Neural cell (in vitro differentiated cells): ENCODE measurements around the gene NASP. TPM values are rescaled to one million over a fixed set of nuclear protein-coding genes. Genes with fewer than 3 reads are reported as not detected.
"Not testable (repeated sequence)": the region's sequence is repeated elsewhere in the genome, so short reads cannot be mapped to it uniquely, and the experiment has no call there.

Experiments used
- H2AFZ ChIP-seq: fragments of 200-600, 300-800 bp; sonication (generic), shearing (Covaris generic); 2 replicates; pipeline ENCODE4 v1.6.0; 2014; ENCODE audit warnings: low read depth, mild to moderate bottlenecking, antibody characterized with exemption, low read length, moderate library complexity
- H3F3A ChIP-seq: fragments of 200-600 bp; shearing (Covaris generic); 2 replicates; pipeline ENCODE4 v1.6.1; 2016; ENCODE audit warnings: mild to moderate bottlenecking, moderate library complexity, mixed read lengths, antibody characterized with exemption, low read length; ENCODE audit not compliant: insufficient read depth, poor library complexity, severe bottlenecking
- H3K27ac ChIP-seq: fragments of 200-600, 300-800 bp; sonication (generic), shearing (Covaris generic); 2 replicates; pipeline ENCODE4 v1.5.1; 2014; ENCODE audit warnings: mild to moderate bottlenecking, low read length, moderate library complexity
- H3K27me3 ChIP-seq: fragments of 300-800, 200-600 bp; sonication (generic), shearing (Covaris generic); 2 replicates; pipeline ENCODE4 v1.6.0; 2014; ENCODE audit warnings: mild to moderate bottlenecking, low read depth, low read length, moderate library complexity; ENCODE audit not compliant: insufficient read depth
- H3K36me3 ChIP-seq: fragments of 300-800, 200-600 bp; sonication (generic), shearing (Covaris generic); 2 replicates; pipeline ENCODE4 v1.5.1; 2014; ENCODE audit warnings: mild to moderate bottlenecking, antibody characterized with exemption, low read length, moderate library complexity; ENCODE audit not compliant: insufficient read depth
- H3K4me2 ChIP-seq: fragments of 300-800, 200-600 bp; sonication (generic), shearing (Covaris generic); 2 replicates; pipeline ENCODE4 v1.6.0; 2014; ENCODE audit warnings: mild to moderate bottlenecking, low read length
- H3K4me3 ChIP-seq: fragments of 300-800, 200-600 bp; sonication (generic), shearing (Covaris generic); 2 replicates; pipeline ENCODE4 v1.5.1; 2014; ENCODE audit warnings: mild to moderate bottlenecking, low read length, moderate library complexity
- H3K79me2 ChIP-seq: fragments of 200-600 bp; shearing (Covaris generic); replicated peaks from 2 replicates; pipeline ENCODE4 v1.6.0; 2014; ENCODE audit warnings: mild to moderate bottlenecking, low read length, moderate library complexity; ENCODE audit not compliant: insufficient read depth
- H3K9ac ChIP-seq: fragments of 300-800, 200-600 bp; sonication (generic), shearing (Covaris generic); 2 replicates; pipeline ENCODE4 v1.6.1; 2016; ENCODE audit warnings: mild to moderate bottlenecking, low read length, mixed read lengths
- H3K9me2 ChIP-seq: fragments of 200-600 bp; shearing (Covaris generic); 2 replicates; pipeline ENCODE4 v1.6.1; 2016; ENCODE audit warnings: mild to moderate bottlenecking, low read length, mixed read lengths; ENCODE audit not compliant: insufficient read depth
- H3K9me3 ChIP-seq: fragments of 200-600, 300-800 bp; sonication (generic), shearing (Covaris generic); 2 replicates; pipeline ENCODE4 v1.6.1; 2016; ENCODE audit warnings: mild to moderate bottlenecking, mixed run types, low read length, moderate library complexity, mixed read lengths
- H4K20me1 ChIP-seq: fragments of 200-600 bp; shearing (Covaris generic); 2 replicates; pipeline ENCODE4 v1.6.1; 2016; ENCODE audit warnings: mild to moderate bottlenecking, mixed run types; ENCODE audit not compliant: insufficient read depth
- CTCF ChIP-seq: fragments of 450-650 bp; IDR thresholded peaks from 2 replicates; pipeline ENCODE4 v1.5.1; 2014; ENCODE audit warnings: antibody characterized with exemption, mild to moderate bottlenecking, moderate library complexity; ENCODE audit not compliant: poor library complexity, severe bottlenecking
- EP300 ChIP-seq: fragments of 450-650 bp; conservative IDR thresholded peaks from 2 replicates; pipeline ENCODE4 v1.6.1; 2014; ENCODE audit warnings: antibody characterized with exemption, mild to moderate bottlenecking, moderate library complexity; ENCODE audit not compliant: poor library complexity, severe bottlenecking
- EZH2 ChIP-seq: fragments of 200-600, 300-800 bp; shearing (Covaris generic), sonication (generic); IDR thresholded peaks from 2 replicates; pipeline ENCODE4 v1.6.1; 2014; ENCODE audit warnings: antibody characterized with exemption, low read length, borderline replicate concordance, mild to moderate bottlenecking; ENCODE audit not compliant: insufficient read depth, poor library complexity, severe bottlenecking
- MXI1 ChIP-seq: fragments of 450-650 bp; conservative IDR thresholded peaks from 2 replicates; pipeline ENCODE4 v1.6.1; 2014; ENCODE audit warnings: antibody characterized with exemption, mild to moderate bottlenecking; ENCODE audit not compliant: poor library complexity, severe bottlenecking
- POLR2AphosphoS5 ChIP-seq: IDR thresholded peaks from 2 replicates; pipeline ENCODE4 v1.6.1; 2012
- RAD21 ChIP-seq: fragments of 450-650 bp; conservative IDR thresholded peaks from 2 replicates; pipeline ENCODE4 v1.6.1; 2014; ENCODE audit warnings: antibody characterized with exemption, mild to moderate bottlenecking, moderate library complexity
- REST ChIP-seq: IDR thresholded peaks from 2 replicates; pipeline ENCODE4 v1.6.1; 2012; ENCODE audit warnings: borderline replicate concordance
- SMC3 ChIP-seq: fragments of 450-650 bp; conservative IDR thresholded peaks from 2 replicates; pipeline ENCODE4 v1.6.1; 2014; ENCODE audit warnings: antibody characterized with exemption, mild to moderate bottlenecking, moderate library complexity; ENCODE audit not compliant: poor library complexity
- TAF1 ChIP-seq: IDR thresholded peaks from 2 replicates; pipeline ENCODE4 v1.6.1; 2012; ENCODE audit warnings: low read depth
- polyA plus RNA-seq: library from polyadenylated mRNA; depleted of rRNA; stranded (reverse); fragments of >200 nt; gene quantifications from 2 replicates; pipeline ENCODE4 v1.2.3, GENCODE V29; 2014

Gene NASP
- polyA plus RNA-seq, 1 donor from 2014 or later: 177 TPM

GRCh38 chr1:45589861-45590260, 6.0 kb downstream of the NASP start:
- Histone ChIP-seq H3F3A (no peaks in the 10 kb centered on the region), H3K4me2 (no peak overlapping the region), H3K9ac (no peak overlapping the region), H3K4me3 (no peak overlapping the region), H3K9me2 (no peaks in the 10 kb centered on the region), H4K20me1 (peaks cover 2% of the 10 kb centered on the region), H3K27ac (no peak overlapping the region), H3K9me3 (no peaks in the 10 kb centered on the region), H3K36me3 (no peaks in the 10 kb centered on the region), H3K27me3 (no peaks in the 10 kb centered on the region), H2AFZ (no peak overlapping the region), H3K79me2 (peaks cover 68% of the 10 kb centered on the region)
- TF ChIP-seq TAF1: no peak

GRCh38 chr1:45594412-45594811, 10.6 kb downstream of the NASP start:
- TF ChIP-seq POLR2AphosphoS5 (no peak), EP300 (no peak), RAD21 (no peak), CTCF (no peak), SMC3 (no peak), REST (no peak), MXI1 (no peak), TAF1 (no peak), EZH2 (no peak)
- no peak overlapping the region for H3K4me2 ChIP-seq
- H3K79me2 ChIP-seq: peaks cover 57% of the 10 kb centered on the region
- no peaks in the 10 kb centered on the region for H3K27me3 ChIP-seq
- no peak overlapping the region for H3K9ac ChIP-seq
- H3K9me3 ChIP-seq: no peaks in the 10 kb centered on the region
- H3K4me3 ChIP-seq: no peak overlapping the region
- H3K36me3 ChIP-seq: no peaks in the 10 kb centered on the region
- H4K20me1 ChIP-seq: no peaks in the 10 kb centered on the region
- H3K27ac ChIP-seq: no peak overlapping the region
- H2AFZ ChIP-seq: no peak overlapping the region
- no peaks in the 10 kb centered on the region for H3K9me2 ChIP-seq
- H3F3A ChIP-seq: no peaks in the 10 kb centered on the region

- not testable (repeated sequence) for H3K9me3 ChIP-seq, H2AFZ ChIP-seq, H3K36me3 ChIP-seq, H3K9ac ChIP-seq, H3K27me3 ChIP-seq, H3F3A ChIP-seq, H3K4me2 ChIP-seq, H3K9me2 ChIP-seq, H4K20me1 ChIP-seq, H3K27ac ChIP-seq, H3K4me3 ChIP-seq
- peaks cover 48% of the 10 kb centered on the region for H3K79me2 ChIP-seq
Measured at GRCh38 chr1:45596765-45597164, 12.9 kb downstream of the NASP start.
